ENCODE results near the gene PRR15. TPM values are rescaled to one million over a fixed set of nuclear protein-coding genes. Genes with fewer than 3 reads are reported as not detected.

PRR15 gene
- total and polyA plus RNA-seq, 2 of the 13 experiments (the other 11 are each of a cell fraction or from before 2014, with no cell fraction given), result 2.3 to 7.8 TPM

DNA sequence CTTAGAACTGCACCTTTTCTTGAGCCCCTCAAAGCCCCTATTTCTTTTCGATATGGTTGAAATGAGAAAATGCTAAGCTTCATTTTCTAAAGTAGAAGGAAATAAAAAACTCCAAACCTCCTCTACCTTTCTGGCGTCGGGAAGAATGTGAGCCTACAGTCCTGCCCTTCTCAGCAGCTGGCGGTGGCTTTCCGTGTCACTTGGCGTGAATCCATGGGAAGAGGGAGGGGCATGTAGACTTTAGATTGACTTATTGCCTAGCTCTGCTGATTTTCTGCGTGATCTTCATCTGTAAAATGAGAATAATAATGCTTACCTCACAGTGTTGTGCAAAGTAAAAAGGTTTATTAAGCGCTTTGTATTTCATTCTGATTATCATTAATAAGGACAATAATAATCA, 35.0 kb downstream of the PRR15 start:
- H3K36me3 ChIP-seq (replicated peaks in 1 of 2; ENCODE audit: control insufficient read depth in 1 of 2, insufficient read depth in 2 of 2, low read length in 2 of 2), result no peaks in the 10 kb centered on the region
- 22% methylated on average over 8 of the region's 8 CpGs for WGBS (ENCODE audit: low lambda C conversion rate)
- H3K79me2 ChIP-seq (ENCODE audit: insufficient read depth, low read length), result no peaks in the 10 kb centered on the region
- H3K27me3 ChIP-seq (ENCODE audit: control insufficient read depth in 1 of 2, insufficient read depth in 2 of 2, low read length in 2 of 2), result no peaks in the 10 kb centered on the region
- ChIA-PET POLR2A (no interaction called here), CTCF (ENCODE audit: low intra/inter-chr PET ratio, low total read pairs) (no interaction called here)
- in situ Hi-C loops (cut with HindIII; ENCODE audit: extremely low pct_ligation_motif_present, low pct_unique_long_range_greater_than_20kb) (no loop called here), intact Hi-C loops (cut with micrococcal nuclease; ENCODE audit: unreplicated experiment) (no loop called here)
- no peaks in the 10 kb centered on the region for H3K9me3 ChIP-seq (ENCODE audit: low read length)
- ATAC-seq (no peak), FAIRE-seq (no peak), DNase-seq (ENCODE audit: low spot score) (no peak)
- no peak overlapping the region for H2AFZ ChIP-seq (ENCODE audit: low read length)
- no peak overlapping the region for H3K27ac ChIP-seq (ENCODE audit: extremely low read length, insufficient read depth, low read length)
- no peaks in the 10 kb centered on the region for H4K20me1 ChIP-seq (ENCODE audit: insufficient read depth, low read length)
- TF ChIP-seq ZNF12 (CRISPR knock-in tag; IDR thresholded peaks at IDR 0.05), result peak; percentile 90
- TF ChIP-seq, protein P1, sequence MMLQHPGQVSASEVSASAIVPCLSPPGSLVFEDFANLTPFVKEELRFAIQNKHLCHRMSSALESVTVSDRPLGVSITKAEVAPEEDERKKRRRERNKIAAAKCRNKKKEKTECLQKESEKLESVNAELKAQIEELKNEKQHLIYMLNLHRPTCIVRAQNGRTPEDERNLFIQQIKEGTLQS (CRISPR knock-in tag; IDR thresholded peaks at IDR 0.05), result no peak
- TF ChIP-seq ASH2L (IDR thresholded peaks at IDR 0.05; ENCODE audit: insufficient read length, low read depth, low read length), result no peak
- no peak overlapping the region for H3K4me2 ChIP-seq (ENCODE audit: low read depth, low read length)
- H3K4me3 ChIP-seq (replicated peaks in 1 of 3; ENCODE audit: insufficient read depth in 1 of 3, low read depth in 2 of 3, low read length in 3 of 3), result no peak overlapping the region
- peaks cover 9% of the 10 kb centered on the region for H3K4me1 ChIP-seq (ENCODE audit: insufficient read depth, low read length)
- no peak overlapping the region for H3K9ac ChIP-seq (ENCODE audit: insufficient read depth, low read depth, low read length)
- no TSS peak for BruUV-seq (replicated peaks)

DNA sequence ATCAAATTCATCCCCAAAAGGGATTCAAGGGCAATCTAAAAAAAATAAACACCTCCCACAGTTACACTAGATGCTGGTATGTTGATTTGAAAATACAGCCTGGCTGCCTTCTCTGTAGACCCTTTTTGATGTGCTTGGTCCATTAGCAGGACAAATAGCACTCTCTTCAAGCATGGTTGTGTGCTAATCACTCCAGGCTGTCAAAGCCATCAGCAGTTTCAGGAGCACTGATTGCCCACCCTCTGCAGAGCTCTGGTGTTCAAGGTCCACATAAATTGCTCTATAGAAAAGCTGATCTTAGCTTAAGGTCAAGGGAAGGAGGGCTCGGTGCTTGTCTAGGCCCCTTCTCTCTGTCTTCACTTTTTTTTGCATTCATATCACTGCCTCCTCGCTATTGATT, 35.4 kb downstream of the PRR15 start:
- Histone ChIP-seq H3K27ac (ENCODE audit: extremely low read length, insufficient read depth, low read length) (no peak overlapping the region), H3K4me1 (ENCODE audit: insufficient read depth, low read length) (peaks cover 9% of the 10 kb centered on the region), H3K9me3 (ENCODE audit: low read length) (no peaks in the 10 kb centered on the region), H3K4me2 (ENCODE audit: low read depth, low read length) (no peak overlapping the region), H3K27me3 (ENCODE audit: control insufficient read depth in 1 of 2, insufficient read depth in 2 of 2, low read length in 2 of 2) (no peaks in the 10 kb centered on the region), H4K20me1 (ENCODE audit: insufficient read depth, low read length) (no peaks in the 10 kb centered on the region), H3K79me2 (ENCODE audit: insufficient read depth, low read length) (no peaks in the 10 kb centered on the region), H2AFZ (ENCODE audit: low read length) (no peak overlapping the region), H3K4me3 (replicated peaks in 1 of 3; ENCODE audit: insufficient read depth in 1 of 3, low read depth in 2 of 3, low read length in 3 of 3) (no peak overlapping the region), H3K9ac (ENCODE audit: insufficient read depth, low read depth, low read length) (no peak overlapping the region), H3K36me3 (replicated peaks in 1 of 2; ENCODE audit: control insufficient read depth in 1 of 2, insufficient read depth in 2 of 2, low read length in 2 of 2) (no peaks in the 10 kb centered on the region)
- no peak for FAIRE-seq
- no peak for ATAC-seq
- intact Hi-C loops (cut with micrococcal nuclease; ENCODE audit: unreplicated experiment), result no loop called here
- DNase-seq (ENCODE audit: low spot score), result no peak
- no TSS peak for BruUV-seq (replicated peaks)
- in situ Hi-C loops (cut with HindIII; ENCODE audit: extremely low pct_ligation_motif_present, low pct_unique_long_range_greater_than_20kb), result no loop called here
- CTCF ChIA-PET (ENCODE audit: low intra/inter-chr PET ratio, low total read pairs), result no interaction called here
- POLR2A ChIA-PET, result no interaction called here
- WGBS (ENCODE audit: low lambda C conversion rate), result 3% methylated on average over 2 of the region's 2 CpGs
- TF ChIP-seq, protein P2, sequence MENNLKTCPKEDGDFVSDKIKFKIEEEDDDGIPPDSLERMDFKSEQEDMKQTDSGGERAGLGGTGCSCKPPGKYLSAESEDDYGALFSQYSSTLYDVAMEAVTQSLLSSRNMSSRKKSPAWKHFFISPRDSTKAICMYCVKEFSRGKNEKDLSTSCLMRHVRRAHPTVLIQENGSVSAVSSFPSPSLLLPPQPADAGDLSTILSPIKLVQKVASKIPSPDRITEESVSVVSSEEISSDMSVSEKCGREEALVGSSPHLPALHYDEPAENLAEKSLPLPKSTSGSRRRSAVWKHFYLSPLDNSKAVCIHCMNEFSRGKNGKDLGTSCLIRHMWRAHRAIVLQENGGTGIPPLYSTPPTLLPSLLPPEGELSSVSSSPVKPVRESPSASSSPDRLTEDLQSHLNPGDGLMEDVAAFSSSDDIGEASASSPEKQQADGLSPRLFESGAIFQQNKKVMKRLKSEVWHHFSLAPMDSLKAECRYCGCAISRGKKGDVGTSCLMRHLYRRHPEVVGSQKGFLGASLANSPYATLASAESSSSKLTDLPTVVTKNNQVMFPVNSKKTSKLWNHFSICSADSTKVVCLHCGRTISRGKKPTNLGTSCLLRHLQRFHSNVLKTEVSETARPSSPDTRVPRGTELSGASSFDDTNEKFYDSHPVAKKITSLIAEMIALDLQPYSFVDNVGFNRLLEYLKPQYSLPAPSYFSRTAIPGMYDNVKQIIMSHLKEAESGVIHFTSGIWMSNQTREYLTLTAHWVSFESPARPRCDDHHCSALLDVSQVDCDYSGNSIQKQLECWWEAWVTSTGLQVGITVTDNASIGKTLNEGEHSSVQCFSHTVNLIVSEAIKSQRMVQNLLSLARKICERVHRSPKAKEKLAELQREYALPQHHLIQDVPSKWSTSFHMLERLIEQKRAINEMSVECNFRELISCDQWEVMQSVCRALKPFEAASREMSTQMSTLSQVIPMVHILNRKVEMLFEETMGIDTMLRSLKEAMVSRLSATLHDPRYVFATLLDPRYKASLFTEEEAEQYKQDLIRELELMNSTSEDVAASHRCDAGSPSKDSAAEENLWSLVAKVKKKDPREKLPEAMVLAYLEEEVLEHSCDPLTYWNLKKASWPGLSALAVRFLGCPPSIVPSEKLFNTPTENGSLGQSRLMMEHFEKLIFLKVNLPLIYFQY (CRISPR knock-in tag; IDR thresholded peaks at IDR 0.05; ENCODE audit: borderline replicate concordance), result no peak
- TF ChIP-seq ZNF10 (CRISPR knock-in tag; IDR thresholded peaks at IDR 0.05; ENCODE audit: borderline replicate concordance, low read depth) (no peak), MYC (CRISPR knock-in tag; IDR thresholded peaks at IDR 0.05; ENCODE audit: borderline replicate concordance) (no peak), MEF2D (CRISPR knock-in tag; IDR thresholded peaks at IDR 0.05) (no peak), ZNF549 (CRISPR knock-in tag; IDR thresholded peaks at IDR 0.05) (no peak), ZNF709 (CRISPR knock-in tag; IDR thresholded peaks at IDR 0.05) (no peak), KLF11 (CRISPR knock-in tag; IDR thresholded peaks at IDR 0.05) (no peak), MAFG (CRISPR knock-in tag; IDR thresholded peaks at IDR 0.05) (no peak), NCOA5 (CRISPR knock-in tag; IDR thresholded peaks at IDR 0.05) (no peak)
- TF ChIP-seq, protein P3, sequence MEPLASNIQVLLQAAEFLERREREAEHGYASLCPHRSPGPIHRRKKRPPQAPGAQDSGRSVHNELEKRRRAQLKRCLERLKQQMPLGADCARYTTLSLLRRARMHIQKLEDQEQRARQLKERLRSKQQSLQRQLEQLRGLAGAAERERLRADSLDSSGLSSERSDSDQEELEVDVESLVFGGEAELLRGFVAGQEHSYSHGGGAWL (CRISPR knock-in tag; IDR thresholded peaks at IDR 0.05), result no peak
- TF ChIP-seq, protein P4, sequence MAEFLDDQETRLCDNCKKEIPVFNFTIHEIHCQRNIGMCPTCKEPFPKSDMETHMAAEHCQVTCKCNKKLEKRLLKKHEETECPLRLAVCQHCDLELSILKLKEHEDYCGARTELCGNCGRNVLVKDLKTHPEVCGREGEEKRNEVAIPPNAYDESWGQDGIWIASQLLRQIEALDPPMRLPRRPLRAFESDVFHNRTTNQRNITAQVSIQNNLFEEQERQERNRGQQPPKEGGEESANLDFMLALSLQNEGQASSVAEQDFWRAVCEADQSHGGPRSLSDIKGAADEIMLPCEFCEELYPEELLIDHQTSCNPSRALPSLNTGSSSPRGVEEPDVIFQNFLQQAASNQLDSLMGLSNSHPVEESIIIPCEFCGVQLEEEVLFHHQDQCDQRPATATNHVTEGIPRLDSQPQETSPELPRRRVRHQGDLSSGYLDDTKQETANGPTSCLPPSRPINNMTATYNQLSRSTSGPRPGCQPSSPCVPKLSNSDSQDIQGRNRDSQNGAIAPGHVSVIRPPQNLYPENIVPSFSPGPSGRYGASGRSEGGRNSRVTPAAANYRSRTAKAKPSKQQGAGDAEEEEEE (CRISPR knock-in tag; IDR thresholded peaks at IDR 0.05; ENCODE audit: borderline replicate concordance), result no peak
